Thoracic aorta (tissue), 2 donors: ENCODE measurements around the gene C2orf15. TPM values are rescaled to one million over a fixed set of nuclear protein-coding genes. Genes with fewer than 3 reads are reported as not detected.
"Not testable (repeated sequence)": the region's sequence is repeated elsewhere in the genome, so short reads cannot be mapped to it uniquely, and the experiment has no call there.

ENCODE experiments used
- ATAC-seq: fragments of 150-250 bp; one replicate; pipeline ENCODE4 v1.8.0; 2017; ENCODE audit warnings: low read depth; ENCODE audit not compliant: insufficient number of reproducible peaks, low FRiP score
- DNase-seq: peaks from one replicate; pipeline ENCODE4 v3.0.0-alpha.2; 2020; ENCODE audit warnings: low spot score
- H3K27ac ChIP-seq, 2 donors: fragments of 200-600 bp; sonication (generic); 1 replicate in 1 of 2; 2 replicates in 1 of 2; pipeline ENCODE4 v1.5.1; 2016; ENCODE audit warnings: mild to moderate bottlenecking in 2 of 2, moderate library complexity in 2 of 2
- H3K27me3 ChIP-seq: fragments of 200-600 bp; sonication (generic); replicated peaks from 2 replicates; pipeline ENCODE4 v1.6.0; 2016; ENCODE audit warnings: mild to moderate bottlenecking; ENCODE audit not compliant: insufficient read depth
- H3K36me3 ChIP-seq: fragments of 200-600 bp; sonication (generic); one replicate; pipeline ENCODE4 v1.5.1; 2016
- H3K4me1 ChIP-seq, 2 donors: fragments of 200-600 bp; sonication (generic); 1 replicate in 1 of 2; 2 replicates in 1 of 2; pipeline versions ENCODE4 v1.5.1 to v1.6.0; 2016; ENCODE audit warnings: low read depth in 2 of 2, mild to moderate bottlenecking in 1 of 2; ENCODE audit not compliant: control insufficient read depth in 1 of 2
- H3K4me3 ChIP-seq: fragments of 200-600 bp; sonication (generic); 2 replicates; pipeline ENCODE4 v1.5.1; 2016; ENCODE audit warnings: mild to moderate bottlenecking
- H3K9me3 ChIP-seq: fragments of 200-600 bp; sonication (generic); 2 replicates; pipeline ENCODE4 v1.5.1; 2016
- CTCF ChIP-seq: fragments of 200-600 bp; sonication (generic); IDR thresholded peaks from one replicate; pipeline ENCODE4 v1.5.1; 2019; ENCODE audit warnings: antibody characterized with exemption
- total RNA-seq, 2 donors: library from RNA; depleted of rRNA; stranded (reverse); fragments of >200 nt; gene quantifications; one replicate each; pipeline versions ENCODE4 v1.1.0 to v1.2.3, GENCODE V29; 2016

The C2orf15 gene
- total RNA-seq, 2 donors from 2014 or later = 4.9 TPM; not detected in 1

GRCh38 chr2:99111236-99111635 lies 30.3 kb upstream of the C2orf15 start:
- no peak for ATAC-seq

DNA sequence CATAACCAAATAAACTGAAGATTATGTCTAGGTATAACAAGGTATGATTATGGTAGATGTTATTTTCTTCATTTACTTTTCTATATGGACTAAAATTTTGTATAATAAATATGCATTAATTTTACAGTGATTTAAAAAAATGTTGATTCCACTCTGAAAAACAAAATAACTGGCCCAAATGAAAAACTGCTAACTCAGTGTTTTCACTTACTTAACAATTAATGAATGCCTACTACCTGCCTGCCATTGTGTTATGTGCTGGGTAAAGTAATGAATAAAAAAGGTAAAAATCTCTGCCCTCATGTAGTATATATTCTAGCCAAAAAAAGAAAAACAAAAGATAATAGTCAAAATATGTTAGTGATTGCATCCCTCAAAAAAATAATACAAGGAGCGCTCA lies 29.6 kb upstream of the C2orf15 start:
- Histone ChIP-seq H3K4me1 (no peaks in the 10 kb centered on the region), H3K36me3 (no peaks in the 10 kb centered on the region), H3K4me3 (no peak overlapping the region), H3K27ac (no peak overlapping the region), H3K27me3 (no peaks in the 10 kb centered on the region), H3K9me3 (no peaks in the 10 kb centered on the region)
- TF ChIP-seq CTCF = no peak
- ATAC-seq = no peak
- no peak for DNase-seq

More at GRCh38 chr2:99111236-99111635, 30.3 kb upstream of the C2orf15 start:
- Histone ChIP-seq H3K27ac (no peak overlapping the region), H3K4me1 (no peaks in the 10 kb centered on the region), H3K4me3 (no peak overlapping the region), H3K27me3 (no peaks in the 10 kb centered on the region), H3K36me3 (no peaks in the 10 kb centered on the region), H3K9me3 (no peaks in the 10 kb centered on the region)
- no peak for TF ChIP-seq CTCF
- DNase-seq = no peak

DNA sequence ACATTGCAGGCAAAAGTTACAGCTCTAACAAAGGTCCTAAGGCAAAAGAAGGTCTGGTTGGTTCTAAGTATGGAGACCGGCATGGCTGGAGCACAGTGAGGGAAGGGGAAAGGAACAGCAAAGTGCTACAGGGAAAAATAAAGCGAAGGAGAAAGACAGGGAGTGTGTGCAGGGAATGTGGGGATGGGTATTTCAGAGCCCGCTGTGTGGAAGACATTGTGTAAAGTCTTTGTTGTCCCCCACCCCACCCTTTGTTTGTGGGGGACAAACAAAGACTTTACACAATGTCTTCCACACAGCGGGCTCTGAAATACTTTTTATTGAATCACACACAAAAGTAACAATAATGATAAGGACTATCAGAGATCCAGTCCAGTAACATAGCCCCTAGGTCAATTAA lies 28.9 kb upstream of the C2orf15 start:
- Histone ChIP-seq H3K4me3 (no peak overlapping the region), H3K27ac (no peak overlapping the region), H3K4me1 (no peaks in the 10 kb centered on the region), H3K36me3 (no peaks in the 10 kb centered on the region), H3K27me3 (no peaks in the 10 kb centered on the region), H3K9me3 (no peaks in the 10 kb centered on the region)
- DNase-seq = no peak
- TF ChIP-seq CTCF = no peak
- no peak for ATAC-seq

- Histone ChIP-seq H3K36me3 (peaks cover 11% of the 10 kb centered on the region), H3K27me3 (no peaks in the 10 kb centered on the region), H3K27ac (no peak overlapping the region), H3K4me1 (no peaks in the 10 kb centered on the region), H3K9me3 (peaks cover 63% of the 10 kb centered on the region), H3K4me3 (no peak overlapping the region)
- no peak for TF ChIP-seq CTCF
- DNase-seq = no peak
- no peak for ATAC-seq
Observed at GRCh38 chr2:99127981-99128380, 13.5 kb upstream of the C2orf15 start.

- H3K27me3 ChIP-seq, H3K27ac ChIP-seq, ATAC-seq, H3K4me1 ChIP-seq, DNase-seq, H3K4me3 ChIP-seq, H3K36me3 ChIP-seq: not testable (repeated sequence)
- H3K9me3 ChIP-seq = peaks cover 31% of the 10 kb centered on the region
Observed at GRCh38 chr2:99135044-99135556, 6.4 kb upstream of the C2orf15 start.

- DNase-seq = no peak
- Histone ChIP-seq H3K4me3 (no peak overlapping the region), H3K36me3 (no peaks in the 10 kb centered on the region), H3K27ac (no peak overlapping the region), H3K4me1 (peaks cover 0 to 11% of the 10 kb centered on the region in 2 donors), H3K9me3 (peaks cover 1% of the 10 kb centered on the region), H3K27me3 (no peaks in the 10 kb centered on the region)
- TF ChIP-seq CTCF = no peak
- no peak for ATAC-seq
Observed at GRCh38 chr2:99139003-99139402, 2.5 kb upstream of the C2orf15 start.
